HG02970 (cell line): Measurements from ENCODE around the gene TAS2R30.
"Not testable (repeated sequence)": the region's sequence is repeated elsewhere in the genome, so short reads cannot be mapped to it uniquely, and the experiment has no call there.

ENCODE experiments used
- ATAC-seq: cut with Tn5 transposase; IDR thresholded peaks from one replicate; pipeline ENCODE4 v1.9.1; 2021; ENCODE audit warnings: mild to moderate bottlenecking, moderate library complexity, moderate number of reproducible peaks; ENCODE audit not compliant: unreplicated experiment, low FRiP score

Gene TAS2R30

GRCh38 chr12:11130999-11131398 is 3.4 kb downstream of the TAS2R30 start:
- ATAC-seq: no peak

GRCh38 chr12:11130382-11130781 is 4.1 kb downstream of the TAS2R30 start:
- no peak for ATAC-seq

- not testable (repeated sequence) for ATAC-seq
Observed at GRCh38 chr12:11114130-11114529, 20.3 kb downstream of the TAS2R30 start.

GRCh38 chr12:11111213-11111612 is 23.2 kb downstream of the TAS2R30 start:
- ATAC-seq: not testable (repeated sequence)

GRCh38 chr12:11108862-11109261 is 25.6 kb downstream of the TAS2R30 start:
- no peak for ATAC-seq

- ATAC-seq: no peak
Observed at GRCh38 chr12:11107719-11108118, 26.7 kb downstream of the TAS2R30 start.

GRCh38 chr12:11106288-11106687 is 28.2 kb downstream of the TAS2R30 start:
- no peak for ATAC-seq

- no peak for ATAC-seq
Observed at GRCh38 chr12:11105546-11105945, 28.9 kb downstream of the TAS2R30 start.

- ATAC-seq: not testable (repeated sequence)
Observed at GRCh38 chr12:11094910-11095309, 39.5 kb downstream of the TAS2R30 start.

- no peak for ATAC-seq
Observed at GRCh38 chr12:11092128-11092527, 42.3 kb downstream of the TAS2R30 start, which contains the start of gene TAS2R43. Gene TAS2R43, minus strand, starts transcription at chr12:11092313. Its CDS starts 84 bp downstream, at chr12:11092229.

GRCh38 chr12:11089246-11089645 is 45.2 kb downstream of the TAS2R30 start:
- ATAC-seq: no peak

- ATAC-seq: no peak
Observed at GRCh38 chr12:11085419-11085818, 49.0 kb downstream of the TAS2R30 start.
